Duodenal mucosa (tissue), 2 donors: ENCODE data around the gene TLE1.
"Not testable (repeated sequence)": the region's sequence is repeated elsewhere in the genome, so short reads cannot be mapped to it uniquely, and the experiment has no call there.

Source experiments
- H3K27ac ChIP-seq: one replicate; pipeline ENCODE4 v1.7.0; 2013; ENCODE audit warnings: low read depth, low read length
- H3K27me3 ChIP-seq, 2 donors: one replicate each; pipeline ENCODE4 v1.7.0; 2013; ENCODE audit warnings: low read length in 2 of 2, control low read depth in 1 of 2; ENCODE audit not compliant: insufficient read depth in 2 of 2, control insufficient read depth in 1 of 2
- H3K36me3 ChIP-seq, 2 donors: one replicate each; pipeline ENCODE4 v1.7.0; 2013; ENCODE audit warnings: low read length in 2 of 2, control low read depth in 1 of 2; ENCODE audit not compliant: insufficient read depth in 2 of 2, control insufficient read depth in 1 of 2
- H3K4me1 ChIP-seq, 2 donors: one replicate each; pipeline ENCODE4 v1.7.0; 2013; ENCODE audit warnings: low read length in 2 of 2, control low read depth in 1 of 2; ENCODE audit not compliant: insufficient read depth in 2 of 2, control insufficient read depth in 1 of 2
- H3K4me3 ChIP-seq, 2 donors: one replicate each; pipeline ENCODE4 v1.7.0; 2013; ENCODE audit warnings: low read length in 2 of 2, low read depth in 1 of 2
- H3K9ac ChIP-seq, 2 donors: one replicate each; pipeline ENCODE4 v1.7.0; 2013; ENCODE audit warnings: low read length in 2 of 2, low read depth in 1 of 2
- H3K9me3 ChIP-seq, 2 donors: one replicate each; pipeline ENCODE4 v1.7.0; 2013; ENCODE audit warnings: low read length in 2 of 2, control low read depth in 1 of 2; ENCODE audit not compliant: control insufficient read depth in 1 of 2

The TLE1 gene

GRCh38 chr9:81689343-81690175 is at the start of gene TLE1:
TLE1 (minus strand) TSS chr9:81689547; CDS start chr9:81688240, 1,307 bp downstream.
- peak within 1 kb of the TSS; percentile 28 to 35 for H3K9ac ChIP-seq
- H3K4me3 ChIP-seq: peak within 1 kb of the TSS; percentile 77 to 81
- H3K27me3 ChIP-seq: peaks cover 2 to 4% of the 10 kb centered on the region in 2 donors
- H3K4me1 ChIP-seq: peaks cover 11 to 23% of the 10 kb centered on the region in 2 donors
- peak within 1 kb of the TSS; percentile 64 for H3K27ac ChIP-seq
- H3K9me3 ChIP-seq: no peaks in the 10 kb centered on the region
- H3K36me3 ChIP-seq: no peaks in the 10 kb centered on the region

GRCh38 chr9:81737871-81738507 is 48.6 kb upstream of the TLE1 start:
- no peaks in the 10 kb centered on the region for H3K9me3 ChIP-seq
- H3K27me3 ChIP-seq: no peaks in the 10 kb centered on the region
- no peak overlapping the region for H3K9ac ChIP-seq
- H3K4me3 ChIP-seq: peak overlapping the region in 1 of 2 donors; percentile 21
- H3K27ac ChIP-seq: no peak overlapping the region
- H3K4me1 ChIP-seq: peaks cover 4 to 14% of the 10 kb centered on the region in 2 donors
- H3K36me3 ChIP-seq: no peaks in the 10 kb centered on the region

GRCh38 chr9:81730498-81730897 is 41.2 kb upstream of the TLE1 start:
- H3K9me3 ChIP-seq, H3K36me3 ChIP-seq, H3K27me3 ChIP-seq: not testable (repeated sequence)

GRCh38 chr9:81729135-81729534 is 39.8 kb upstream of the TLE1 start:
- Histone ChIP-seq H3K9me3 (no peaks in the 10 kb centered on the region), H3K4me3 (no peak overlapping the region), H3K27me3 (no peaks in the 10 kb centered on the region), H3K9ac (no peak overlapping the region), H3K36me3 (no peaks in the 10 kb centered on the region), H3K4me1 (no peaks in the 10 kb centered on the region), H3K27ac (no peak overlapping the region)

More at GRCh38 chr9:81730498-81730897, 41.2 kb upstream of the TLE1 start:
- not testable (repeated sequence) for H3K9ac ChIP-seq, H3K4me3 ChIP-seq, H3K27ac ChIP-seq, H3K4me1 ChIP-seq

- H3K9me3 ChIP-seq: no peaks in the 10 kb centered on the region
- no peak overlapping the region for H3K27ac ChIP-seq
- H3K36me3 ChIP-seq: no peaks in the 10 kb centered on the region
- H3K4me3 ChIP-seq: no peak overlapping the region
- H3K9ac ChIP-seq: no peak overlapping the region
- no peaks in the 10 kb centered on the region for H3K27me3 ChIP-seq
- no peaks in the 10 kb centered on the region for H3K4me1 ChIP-seq
Observed at GRCh38 chr9:81724242-81724889, 35.0 kb upstream of the TLE1 start.

- H3K4me3 ChIP-seq: no peak overlapping the region
- no peak overlapping the region for H3K27ac ChIP-seq
- H3K9ac ChIP-seq: no peak overlapping the region
- H3K27me3 ChIP-seq: no peaks in the 10 kb centered on the region
- H3K4me1 ChIP-seq: peaks cover 0 to 10% of the 10 kb centered on the region in 2 donors
- no peaks in the 10 kb centered on the region for H3K36me3 ChIP-seq
- H3K9me3 ChIP-seq: no peaks in the 10 kb centered on the region
Observed at GRCh38 chr9:81722277-81722676, 32.9 kb upstream of the TLE1 start.

GRCh38 chr9:81720450-81721086 is 31.2 kb upstream of the TLE1 start:
- no peaks in the 10 kb centered on the region for H3K9me3 ChIP-seq
- H3K9ac ChIP-seq: no peak overlapping the region
- H3K27me3 ChIP-seq: no peaks in the 10 kb centered on the region
- no peaks in the 10 kb centered on the region for H3K36me3 ChIP-seq
- no peak overlapping the region for H3K27ac ChIP-seq
- H3K4me1 ChIP-seq: peaks cover 0 to 10% of the 10 kb centered on the region in 2 donors
- H3K4me3 ChIP-seq: no peak overlapping the region

- H3K4me3 ChIP-seq: no peak overlapping the region
- no peaks in the 10 kb centered on the region for H3K9me3 ChIP-seq
- H3K9ac ChIP-seq: no peak overlapping the region
- H3K27ac ChIP-seq: no peak overlapping the region
- H3K4me1 ChIP-seq: peaks cover 0 to 10% of the 10 kb centered on the region in 2 donors
- H3K27me3 ChIP-seq: no peaks in the 10 kb centered on the region
- H3K36me3 ChIP-seq: no peaks in the 10 kb centered on the region
Observed at GRCh38 chr9:81719972-81720371, 30.6 kb upstream of the TLE1 start.

- no peak overlapping the region for H3K4me3 ChIP-seq
- H3K36me3 ChIP-seq: no peaks in the 10 kb centered on the region
- H3K9ac ChIP-seq: no peak overlapping the region
- no peaks in the 10 kb centered on the region for H3K27me3 ChIP-seq
- no peak overlapping the region for H3K27ac ChIP-seq
- H3K4me1 ChIP-seq: peaks cover 0 to 10% of the 10 kb centered on the region in 2 donors
- no peaks in the 10 kb centered on the region for H3K9me3 ChIP-seq
Observed at GRCh38 chr9:81718244-81718643, 28.9 kb upstream of the TLE1 start.

- Histone ChIP-seq H3K9me3 (no peaks in the 10 kb centered on the region), H3K4me3 (no peak overlapping the region), H3K27ac (no peak overlapping the region)
Observed at GRCh38 chr9:81717747-81718077, 28.4 kb upstream of the TLE1 start.

More at GRCh38 chr9:81717747-81718077, 28.4 kb upstream of the TLE1 start:
- H3K27me3 ChIP-seq: no peaks in the 10 kb centered on the region
- no peak overlapping the region for H3K9ac ChIP-seq
- H3K4me1 ChIP-seq: peaks cover 0 to 10% of the 10 kb centered on the region in 2 donors
- no peaks in the 10 kb centered on the region for H3K36me3 ChIP-seq
